GM19035 (cell line): ENCODE data around the gene FHOD3.

Experiments
- ATAC-seq: cut with Tn5 transposase; IDR thresholded peaks from one replicate; pipeline ENCODE4 v1.9.1; 2021; ENCODE audit not compliant: unreplicated experiment

FHOD3 gene

DNA sequence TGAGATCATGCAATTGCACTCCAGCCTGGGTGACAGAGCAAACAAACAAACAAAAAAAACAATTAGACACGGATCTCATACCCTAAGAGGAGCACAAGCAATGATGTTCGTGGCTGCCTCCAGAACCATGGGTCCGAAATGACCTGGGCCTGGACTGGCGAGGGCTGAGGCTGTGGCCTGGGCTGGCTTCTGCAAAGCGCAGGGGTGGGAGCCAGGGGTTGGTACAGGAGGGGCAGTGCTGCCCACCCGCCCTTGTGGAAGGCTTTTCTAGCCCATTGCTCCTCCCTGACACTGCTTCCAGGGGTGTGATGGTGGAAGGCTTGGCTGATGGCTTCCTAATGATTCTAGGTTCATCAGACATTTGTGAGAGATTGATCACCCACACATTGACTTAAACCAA, 167.8 kb downstream of the FHOD3 start:
- ATAC-seq = no peak

- ATAC-seq = no peak
Observed at GRCh38 chr18:36465970-36466369, 168.5 kb downstream of the FHOD3 start.

GRCh38 chr18:36467614-36468013, 170.1 kb downstream of the FHOD3 start:
- ATAC-seq = no peak

DNA sequence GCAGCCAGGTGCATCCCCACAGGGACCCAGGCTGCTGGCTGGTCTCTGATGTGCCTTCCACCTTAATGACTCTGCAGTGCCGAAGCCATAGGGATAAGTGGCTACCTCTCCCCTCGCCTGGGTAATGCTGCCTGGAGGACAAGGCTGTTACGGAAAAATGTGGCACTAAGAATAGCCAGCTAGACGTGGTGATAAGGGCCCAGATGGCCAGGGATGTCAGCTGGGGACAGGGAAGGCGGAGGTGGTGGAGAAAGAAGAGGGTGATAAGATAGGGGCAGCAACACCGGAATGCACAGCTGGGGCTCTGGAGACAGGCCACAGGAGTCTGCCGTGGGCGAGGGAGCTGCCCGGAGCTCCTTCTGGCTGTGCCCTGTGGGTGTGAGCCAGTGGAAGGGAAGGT, 170.6 kb downstream of the FHOD3 start:
- no peak for ATAC-seq

- ATAC-seq = no peak
Observed at GRCh38 chr18:36469461-36469860, 171.9 kb downstream of the FHOD3 start.

- ATAC-seq = no peak
Observed at GRCh38 chr18:36470896-36471295, 173.4 kb downstream of the FHOD3 start.

DNA sequence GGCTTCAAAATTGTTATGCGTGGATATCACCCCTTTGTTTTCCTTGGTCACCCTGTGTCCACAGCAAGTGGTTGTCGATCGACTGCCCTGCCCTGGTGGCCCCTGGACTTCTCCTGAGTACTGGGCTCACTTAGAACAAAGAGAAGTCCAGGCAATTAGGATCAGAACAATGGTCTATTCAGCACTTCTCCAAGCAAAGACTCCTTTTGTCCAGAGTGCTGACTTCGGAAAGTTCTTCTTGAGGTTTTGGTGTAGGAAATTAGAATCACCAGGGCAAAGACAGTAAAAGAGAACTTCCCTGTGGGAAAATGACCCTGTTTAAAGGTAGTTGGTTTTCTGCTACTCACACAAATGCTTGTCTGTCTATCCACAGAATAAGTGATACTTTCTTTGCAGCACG, 173.9 kb downstream of the FHOD3 start:
- no peak for ATAC-seq

GRCh38 chr18:36476433-36476832, 178.9 kb downstream of the FHOD3 start:
- no peak for ATAC-seq

DNA sequence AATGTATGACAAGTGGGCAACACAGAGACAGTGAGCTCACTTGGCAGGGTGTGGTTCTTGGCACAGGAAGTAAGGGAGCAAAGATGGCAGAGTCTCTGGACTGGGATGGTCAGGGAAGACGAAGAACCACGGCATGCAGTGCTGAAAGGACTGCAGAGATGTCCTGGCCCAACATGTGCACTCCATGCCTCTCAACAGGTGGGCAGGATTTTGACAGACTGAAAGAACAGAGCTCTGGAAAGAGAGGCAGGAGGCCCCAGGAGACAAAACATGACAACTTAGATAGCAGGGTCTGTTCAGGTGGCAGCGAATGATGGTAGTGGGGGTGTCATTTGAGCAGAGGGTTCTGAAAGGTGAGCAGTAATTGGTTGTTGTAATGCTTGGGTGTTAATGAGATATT, 180.3 kb downstream of the FHOD3 start:
- ATAC-seq = no peak

- no peak for ATAC-seq
Observed at GRCh38 chr18:36481201-36481657, 183.7 kb downstream of the FHOD3 start.

GRCh38 chr18:36481935-36482334, 184.4 kb downstream of the FHOD3 start:
- no peak for ATAC-seq

DNA sequence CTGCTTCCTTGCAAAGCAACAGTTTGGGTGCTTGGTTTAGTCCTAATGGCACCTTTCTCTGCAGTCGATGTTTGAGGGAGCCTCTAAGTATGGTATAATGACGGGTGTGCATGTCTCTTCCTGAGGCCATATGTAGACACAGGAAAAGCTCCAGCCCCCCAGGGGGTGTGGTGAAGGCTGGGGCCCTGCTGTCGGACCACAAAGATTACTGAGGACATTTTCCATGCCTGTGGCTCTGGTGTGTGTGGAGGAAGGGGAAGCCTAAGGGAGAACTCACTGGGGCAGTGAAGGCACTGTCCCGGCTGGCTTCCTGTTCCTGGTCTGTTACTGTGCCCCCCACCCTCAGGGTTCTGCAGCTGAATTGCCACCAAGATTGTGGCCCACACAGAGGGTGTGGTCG, 187.1 kb downstream of the FHOD3 start:
- ATAC-seq = no peak

DNA sequence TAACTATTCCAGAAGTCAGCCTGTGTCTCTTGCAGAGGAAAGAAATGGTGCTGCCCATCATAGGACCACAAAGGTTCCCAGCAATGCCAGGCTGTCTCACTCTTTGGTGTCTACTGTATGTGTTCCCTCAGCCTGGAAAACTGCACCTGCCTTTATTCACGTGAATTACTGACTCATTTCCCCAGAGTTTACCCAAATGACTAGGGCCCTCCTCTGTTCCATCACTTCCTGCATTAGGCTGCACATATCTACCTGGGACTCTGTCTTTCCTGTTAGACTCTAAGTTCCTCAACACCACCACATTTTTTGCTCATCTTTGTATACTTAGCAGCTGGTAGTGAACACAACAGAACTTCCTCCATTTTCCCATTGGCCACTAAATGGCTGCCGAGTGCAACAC, 188.3 kb downstream of the FHOD3 start:
- no peak for ATAC-seq

DNA sequence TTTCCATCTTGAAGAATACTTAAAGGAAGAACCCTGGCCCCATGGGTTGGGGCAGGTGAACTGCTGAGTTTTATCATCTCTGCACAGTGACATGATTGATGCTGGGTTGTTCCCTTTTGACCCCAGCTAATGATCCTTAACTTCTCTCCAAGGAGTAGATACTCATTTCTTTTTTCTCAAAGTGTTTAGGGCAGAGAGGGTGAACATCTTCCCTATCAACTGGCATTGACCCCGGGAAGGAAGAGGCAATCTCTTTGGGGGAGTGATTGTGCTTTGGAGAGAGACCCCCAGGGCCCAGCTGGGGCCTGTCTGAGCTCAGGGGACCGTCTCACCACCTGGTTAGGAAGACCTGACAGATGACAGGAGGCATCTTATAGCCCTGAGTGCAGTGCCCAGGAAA, 190.6 kb downstream of the FHOD3 start:
- ATAC-seq = no peak

DNA sequence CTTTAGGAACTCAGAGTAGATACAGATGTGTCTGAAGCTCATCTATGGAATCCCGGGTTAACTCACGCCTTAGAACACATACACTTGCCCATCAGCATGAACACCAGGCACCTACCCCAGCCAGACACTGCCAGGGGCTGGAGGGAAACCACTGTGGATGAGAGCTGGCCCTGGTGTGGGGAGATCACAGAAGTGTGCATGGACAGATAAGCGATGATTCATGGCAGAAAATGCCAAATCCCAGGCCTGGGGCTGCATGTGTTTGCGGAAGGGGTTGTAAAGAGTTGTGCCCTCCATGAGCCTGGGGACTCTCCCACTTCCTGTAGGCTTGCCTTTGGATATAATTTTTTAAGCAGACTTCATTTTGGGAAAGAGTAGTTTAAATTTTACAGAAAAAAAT, 193.4 kb downstream of the FHOD3 start:
- ATAC-seq = no peak

DNA sequence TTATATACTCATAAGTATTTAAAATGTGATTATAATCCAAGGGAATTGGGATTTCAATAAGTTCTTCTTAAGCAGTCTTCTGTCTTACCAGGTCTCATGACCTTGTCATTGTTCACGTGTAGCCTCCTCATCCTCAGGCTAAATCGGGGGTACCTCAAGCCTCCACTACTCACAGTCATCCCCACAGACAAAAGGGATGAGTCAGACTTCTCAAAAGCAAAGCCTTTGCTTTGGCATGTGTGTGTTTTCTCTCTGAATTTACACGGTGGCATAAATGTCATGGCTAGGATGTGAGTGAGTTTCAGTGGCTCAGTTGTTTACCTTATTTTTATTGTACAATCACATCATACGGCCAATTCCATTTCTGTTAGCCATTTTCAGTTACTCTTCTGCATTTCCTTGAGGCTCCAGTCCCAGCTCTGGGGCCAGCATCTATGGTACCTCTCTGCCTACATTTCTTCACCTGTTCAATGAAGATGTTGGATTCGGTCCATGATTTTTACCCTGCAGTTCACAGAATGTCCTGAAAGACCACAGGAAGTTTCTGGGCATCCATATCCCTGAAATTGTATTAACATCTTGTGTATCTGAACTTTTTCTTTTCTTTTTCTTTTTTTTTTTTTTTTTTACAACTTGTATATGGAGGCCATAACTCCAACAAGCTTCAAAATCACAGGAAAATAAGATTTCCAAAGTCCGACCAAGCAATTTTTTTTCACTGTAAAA, 195.3 kb downstream of the FHOD3 start:
- ATAC-seq = no peak

DNA sequence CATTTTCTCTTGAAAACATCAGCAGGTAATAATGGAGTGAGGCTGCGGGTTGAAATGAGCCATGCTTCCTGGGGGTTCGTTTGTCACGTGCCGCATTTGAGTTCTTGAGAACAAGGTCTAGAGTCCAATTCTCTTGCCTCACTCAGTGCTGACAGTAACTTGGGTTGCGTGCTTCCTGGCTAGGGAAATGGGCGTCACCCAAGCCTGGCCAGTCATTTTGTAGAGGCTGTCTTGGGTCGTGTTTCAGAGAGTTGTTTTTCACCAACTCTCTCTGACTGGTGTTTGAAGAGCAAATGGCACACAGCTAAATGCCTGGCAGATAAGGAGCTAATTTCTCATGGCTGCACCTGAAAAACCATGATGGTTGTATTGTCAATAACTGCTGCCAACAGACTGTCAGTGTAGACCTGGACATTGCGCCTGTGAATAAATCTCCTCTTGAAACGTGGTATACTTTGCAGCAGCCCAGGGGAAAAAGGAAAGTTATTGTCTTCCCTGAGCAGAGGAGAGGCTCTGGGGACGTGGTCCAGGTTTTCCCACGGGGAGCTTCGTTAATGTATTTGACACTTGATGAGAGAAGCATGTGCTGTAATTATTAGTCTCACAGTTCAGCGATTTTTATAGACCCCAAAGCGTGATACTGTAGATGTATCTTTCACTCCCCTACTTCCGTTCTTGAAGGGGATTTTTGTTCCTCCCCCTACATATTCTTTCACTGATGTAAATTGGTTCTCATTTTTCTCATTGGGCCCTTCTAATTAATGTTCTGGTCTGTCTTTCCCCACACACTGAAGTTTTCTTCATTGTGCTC, 196.0 kb downstream of the FHOD3 start:
- ATAC-seq = no peak

GRCh38 chr18:36494160-36494437, 196.6 kb downstream of the FHOD3 start:
- ATAC-seq = no peak

DNA sequence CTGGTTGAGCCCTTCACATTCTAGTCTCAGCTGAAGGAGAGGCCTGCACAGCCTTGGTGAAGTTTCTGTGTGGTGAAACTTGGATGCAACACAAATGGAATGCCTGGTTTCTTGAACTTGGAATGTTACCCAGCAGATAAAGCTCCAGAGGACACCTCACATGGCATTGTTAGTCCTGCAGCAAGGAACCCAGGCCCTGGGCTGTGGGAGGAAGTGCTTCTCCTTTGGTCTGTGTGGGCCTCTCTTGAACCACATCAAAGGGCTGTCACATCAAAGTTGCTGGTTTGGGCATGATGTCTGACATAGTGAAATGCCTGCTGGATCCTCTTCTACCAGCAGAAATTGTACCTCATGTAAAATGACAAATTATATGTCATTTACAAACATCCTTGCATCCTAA, 198.5 kb downstream of the FHOD3 start:
- no peak for ATAC-seq

DNA sequence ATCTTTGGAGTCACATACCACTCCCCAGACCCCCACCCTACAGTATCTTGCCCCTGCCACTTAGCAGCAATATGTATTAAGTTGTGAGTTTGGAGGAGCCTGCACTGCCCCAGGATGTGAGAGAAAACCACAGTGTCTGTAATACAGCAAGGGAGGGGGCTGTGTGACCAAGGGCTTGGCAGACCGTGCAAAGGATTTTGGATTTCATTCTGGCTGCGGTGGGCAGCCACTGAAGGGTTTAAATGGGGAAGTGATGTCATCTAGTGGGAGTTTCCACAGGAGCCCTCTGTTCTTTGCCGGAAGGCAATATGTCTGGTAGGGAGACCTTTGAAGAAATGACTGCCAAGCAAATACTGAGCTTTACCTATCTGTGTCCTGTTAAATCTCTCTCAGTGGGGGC, 202.4 kb downstream of the FHOD3 start:
- ATAC-seq = no peak

- ATAC-seq = no peak
Observed at GRCh38 chr18:36501100-36501499, 203.6 kb downstream of the FHOD3 start.

GRCh38 chr18:36503477-36503876, 206.0 kb downstream of the FHOD3 start:
- no peak for ATAC-seq

DNA sequence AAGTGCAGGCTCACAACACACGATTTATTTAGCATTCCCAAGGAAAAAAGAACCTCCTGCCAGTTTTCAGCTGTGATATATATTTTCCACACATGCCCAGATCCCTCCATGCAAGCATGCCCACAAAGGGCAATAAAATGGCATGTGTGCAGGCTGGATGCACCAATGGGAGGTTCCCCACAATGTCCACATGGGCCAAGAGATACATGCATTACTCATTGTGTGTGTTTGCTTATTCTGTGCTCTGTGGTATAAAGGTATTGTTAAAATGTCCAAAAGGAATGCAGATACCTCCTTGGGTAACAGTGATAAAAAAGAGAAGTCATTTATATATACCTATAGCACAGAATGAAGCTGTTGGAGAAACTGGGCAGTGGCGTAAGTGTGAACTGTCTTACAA, 207.4 kb downstream of the FHOD3 start:
- ATAC-seq = no peak
